HG03103 (cell line): ENCODE data around the gene HINT2.

Source experiments
- ATAC-seq: cut with Tn5 transposase; IDR thresholded peaks from one replicate; pipeline ENCODE4 v1.9.1; 2021; ENCODE audit warnings: low read depth; ENCODE audit not compliant: unreplicated experiment

Gene HINT2

GRCh38 chr9:35814841-35815543 is at the start of gene HINT2:
Gene HINT2 (minus strand): TSS chr9:35815042. CDS start chr9:35814979, 63 bp downstream.
- peak; percentile 61 for ATAC-seq

GRCh38 chr9:35863583-35863982 is 48.7 kb upstream of the HINT2 start:
- ATAC-seq: no peak

- no peak for ATAC-seq
Observed at GRCh38 chr9:35862328-35862727, 47.5 kb upstream of the HINT2 start.

- ATAC-seq: no peak
Observed at GRCh38 chr9:35861161-35861897, 46.5 kb upstream of the HINT2 start.

GRCh38 chr9:35859990-35860339 is 45.1 kb upstream of the HINT2 start:
- no peak for ATAC-seq

GRCh38 chr9:35859310-35859989 is 44.6 kb upstream of the HINT2 start:
- no peak for ATAC-seq

DNA sequence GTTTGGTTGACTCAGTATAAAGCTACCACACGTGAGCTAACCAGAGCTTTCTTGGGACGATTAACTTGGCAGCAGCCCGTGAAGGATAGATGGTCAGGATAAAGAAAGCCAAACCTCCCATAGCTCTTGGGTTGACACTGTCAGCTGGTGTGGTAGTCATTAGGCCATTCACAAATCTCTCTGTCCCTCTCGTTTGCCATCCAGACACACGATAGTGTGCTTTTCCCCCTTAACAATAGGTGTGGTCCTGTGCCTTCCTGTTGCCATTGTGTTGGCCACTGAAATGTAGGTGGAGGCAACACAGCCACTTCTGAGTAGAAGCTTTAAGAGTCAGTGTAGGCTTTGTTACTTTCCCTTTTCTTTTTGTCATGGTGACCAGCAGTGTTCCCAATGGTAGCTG is 43.6 kb upstream of the HINT2 start:
- ATAC-seq: no peak

DNA sequence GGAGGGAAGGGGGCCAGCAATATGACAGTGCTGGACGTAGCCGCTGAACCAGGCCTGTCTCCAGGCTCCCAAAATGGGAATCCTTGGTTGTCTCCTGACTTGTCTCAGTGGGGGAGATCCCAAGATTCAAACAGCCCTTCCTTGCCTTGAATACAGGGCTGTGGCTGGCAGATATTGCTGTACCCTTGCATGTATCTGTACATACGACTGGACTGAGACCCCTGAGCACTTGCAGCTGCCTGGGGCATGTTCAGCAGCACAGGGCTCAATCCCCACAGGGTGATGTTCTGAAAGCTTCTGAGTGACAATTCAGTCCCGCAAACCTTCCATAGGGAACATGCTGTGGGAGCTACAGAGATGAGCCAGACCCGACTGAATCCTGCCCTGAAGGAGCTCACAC is 42.0 kb upstream of the HINT2 start:
- ATAC-seq: no peak

DNA sequence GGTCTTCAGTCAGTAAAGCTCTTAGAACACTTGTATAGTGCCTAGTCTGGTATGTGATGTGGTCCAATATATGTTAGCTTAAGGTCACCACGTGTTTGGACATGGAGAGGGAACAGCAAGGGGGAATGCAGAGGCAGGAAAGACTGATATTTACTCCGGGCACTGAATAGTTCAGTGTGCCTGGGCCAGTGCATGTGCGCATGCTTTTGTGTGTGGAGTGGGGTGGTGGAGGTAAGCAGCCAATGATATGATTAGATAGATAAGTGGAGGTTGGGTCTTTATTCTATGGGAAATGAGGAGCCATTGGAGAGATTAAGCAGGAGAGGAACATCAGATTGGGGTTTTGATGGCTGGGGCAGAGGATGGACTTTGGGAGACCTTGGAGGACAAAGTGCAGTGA is 41.4 kb upstream of the HINT2 start:
- no peak for ATAC-seq

DNA sequence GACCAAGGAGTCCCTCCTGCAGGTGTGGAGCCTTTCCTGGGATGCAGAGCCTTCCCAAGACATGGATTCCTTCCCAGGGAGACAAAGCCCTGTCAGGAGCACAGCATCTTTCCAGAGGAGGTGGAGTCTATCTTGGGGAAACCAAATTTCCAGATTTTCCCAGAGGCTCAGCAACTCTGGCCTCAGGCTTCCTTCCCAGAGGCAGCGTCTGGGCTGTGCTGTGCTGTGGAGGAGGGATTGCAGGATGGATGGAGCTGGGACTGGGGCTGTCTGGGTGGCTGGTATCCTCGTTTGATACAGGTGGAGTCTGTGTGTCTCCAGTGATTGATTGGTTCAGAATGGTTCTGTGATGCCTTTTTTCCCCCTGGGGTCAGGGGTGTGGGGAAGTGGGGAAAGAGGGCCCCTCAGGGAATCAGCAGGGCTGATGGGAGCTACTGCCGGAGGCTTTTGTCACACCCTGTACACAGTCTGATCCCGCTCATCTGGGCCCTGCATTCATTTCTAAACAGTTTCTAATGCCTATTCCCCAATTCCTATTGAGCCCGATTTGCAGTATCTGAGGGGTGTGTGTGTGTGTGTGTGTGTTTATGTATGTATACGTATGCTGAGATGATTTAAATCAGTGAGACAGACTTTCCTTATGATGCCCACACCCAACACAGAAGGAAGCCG is 39.4 kb upstream of the HINT2 start:
- no peak for ATAC-seq

GRCh38 chr9:35852876-35853865 is 38.3 kb upstream of the HINT2 start:
- no peak for ATAC-seq

DNA sequence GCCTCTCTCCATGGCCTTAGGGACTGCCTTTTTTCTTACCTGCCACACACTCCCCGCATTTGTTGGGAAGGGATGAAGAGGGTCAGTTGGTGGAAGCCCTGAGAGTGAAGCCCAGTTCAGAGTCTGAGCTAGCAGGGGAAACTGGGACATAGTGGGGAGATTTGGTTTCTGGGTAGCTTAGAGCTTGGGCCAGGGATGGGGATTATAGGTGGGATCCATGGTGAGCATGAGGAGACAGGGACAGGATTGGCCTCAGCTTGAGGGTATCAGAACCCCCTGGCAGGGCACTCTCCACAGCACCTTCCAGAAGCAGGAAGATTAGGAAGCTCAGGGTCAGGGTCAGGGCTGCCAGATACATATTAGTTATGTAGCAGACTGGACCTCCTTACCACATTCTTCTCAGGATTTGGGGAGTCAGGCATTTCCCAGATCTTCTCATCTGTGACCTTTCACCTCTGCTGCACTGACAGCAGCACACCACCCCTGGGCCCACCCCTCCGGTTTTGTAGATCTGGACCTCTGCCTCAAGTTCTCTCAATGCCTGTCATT is 37.5 kb upstream of the HINT2 start:
- ATAC-seq: no peak

DNA sequence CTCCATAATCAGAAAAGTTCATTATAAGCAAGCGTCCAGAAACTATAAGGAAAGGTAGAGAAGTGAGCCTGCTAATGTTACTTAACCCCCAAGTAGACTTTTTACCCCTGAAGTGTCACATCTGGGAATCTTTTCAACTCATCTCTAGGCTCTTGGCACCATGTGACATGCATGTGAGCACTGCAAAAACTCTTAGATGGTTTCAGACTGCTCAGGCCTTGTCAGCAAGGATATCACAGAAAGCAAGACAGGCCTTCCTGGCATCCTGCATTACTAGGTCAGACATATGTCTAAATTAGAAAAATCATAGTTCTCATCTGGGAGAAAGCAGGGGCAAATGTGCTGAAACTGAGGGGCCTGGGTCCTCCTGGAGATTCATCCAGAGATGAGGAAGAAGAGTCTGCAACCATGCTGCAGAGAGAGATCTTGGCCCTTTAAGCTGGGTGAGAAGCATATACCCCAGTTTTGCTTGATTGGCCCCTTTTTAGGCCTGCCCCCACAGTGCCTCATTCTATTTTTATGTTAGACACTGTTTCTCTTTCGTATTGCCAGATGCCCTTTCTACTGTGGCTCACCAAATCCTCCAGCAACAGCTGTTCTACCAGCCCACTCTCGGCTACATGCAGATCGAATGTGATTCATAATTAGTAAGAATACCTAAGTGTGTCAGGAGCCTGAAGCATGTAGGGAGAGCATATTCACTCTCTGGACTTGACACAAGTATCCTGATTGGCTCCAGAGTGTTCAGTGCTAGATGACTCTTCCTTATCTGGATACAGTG is 33.1 kb upstream of the HINT2 start:
- peak; percentile 77 for ATAC-seq

GRCh38 chr9:35845824-35846771 is 31.3 kb upstream of the HINT2 start:
- ATAC-seq: no peak

- ATAC-seq: no peak
Observed at GRCh38 chr9:35844628-35845270, 29.9 kb upstream of the HINT2 start.

GRCh38 chr9:35842795-35843194 is 28.0 kb upstream of the HINT2 start:
- no peak for ATAC-seq

GRCh38 chr9:35842020-35842745 is 27.3 kb upstream of the HINT2 start:
- no peak for ATAC-seq
